VCaP (cell line): ENCODE data around the gene SPTAN1.

Experiments used
- H3K27ac ChIP-seq: fragments of 450-650 bp; 2 replicates; pipeline ENCODE4 v1.5.1; 2017
- CTCF ChIP-seq: fragments of 450-650 bp; conservative IDR thresholded peaks from 2 replicates; pipeline ENCODE4 v1.5.1; 2017; ENCODE audit warnings: mild to moderate bottlenecking, moderate library complexity

Gene SPTAN1

GRCh38 chr9:128625391-128626146 lies 73.2 kb downstream of the SPTAN1 start:
- H3K27ac ChIP-seq, result peak overlapping the region; percentile 52
- no peak for TF ChIP-seq CTCF

GRCh38 chr9:128626181-128626580 lies 73.8 kb downstream of the SPTAN1 start:
- no peak overlapping the region for H3K27ac ChIP-seq
- no peak for TF ChIP-seq CTCF

- no peak for TF ChIP-seq CTCF
- no peak overlapping the region for H3K27ac ChIP-seq
Observed at GRCh38 chr9:128627127-128627715, 74.8 kb downstream of the SPTAN1 start.

- no peak for TF ChIP-seq CTCF
- 0 out of 2 replicates have a peak overlapping the region, but pooled peaks have one; percentile 4 for H3K27ac ChIP-seq
Observed at GRCh38 chr9:128627906-128628305, 75.5 kb downstream of the SPTAN1 start.

GRCh38 chr9:128628471-128629048 lies 76.2 kb downstream of the SPTAN1 start:
- TF ChIP-seq CTCF, result no peak
- H3K27ac ChIP-seq, result 0 out of 2 replicates have a peak overlapping the region, but pooled peaks have one; percentile 4

GRCh38 chr9:128629136-128629535 lies 76.7 kb downstream of the SPTAN1 start:
- no peak for TF ChIP-seq CTCF
- H3K27ac ChIP-seq, result no peak overlapping the region

GRCh38 chr9:128629852-128630545 lies 77.6 kb downstream of the SPTAN1 start:
- no peak for TF ChIP-seq CTCF
- H3K27ac ChIP-seq, result no peak overlapping the region
